HAP-1 (cell line): ENCODE data around the gene ARHGAP15.
"Not testable (repeated sequence)": the region's sequence is repeated elsewhere in the genome, so short reads cannot be mapped to it uniquely, and the experiment has no call there.

Experiments used
- DNase-seq, 2 experiments: peaks; one replicate each; pipeline ENCODE4 v3.0.0-alpha.2; 2016 to 2020; ENCODE audit warnings: low spot score in 2 of 2
- H3K27me3 ChIP-seq: fragments of 250-450 bp; sonication (Bioruptor Pico); 2 replicates; pipeline ENCODE4 v1.5.1; 2020; ENCODE audit warnings: low read depth, mild to moderate bottlenecking, moderate library complexity
- H3K36me3 ChIP-seq: fragments of 250-450 bp; sonication (Bioruptor Pico); replicated peaks from 2 replicates; pipeline ENCODE4 v1.5.1; 2020; ENCODE audit warnings: mild to moderate bottlenecking
- H3K4me1 ChIP-seq: fragments of 250-450 bp; sonication (Bioruptor Pico); 2 replicates; pipeline ENCODE4 v1.5.1; 2020; ENCODE audit warnings: mild to moderate bottlenecking
- H3K4me3 ChIP-seq: fragments of 250-450 bp; sonication (Bioruptor Pico); 2 replicates; pipeline ENCODE4 v1.5.1; 2020; ENCODE audit warnings: mild to moderate bottlenecking, moderate library complexity
- H3K9me3 ChIP-seq: fragments of 250-450 bp; sonication (Bioruptor Pico); 2 replicates; pipeline ENCODE4 v1.5.1; 2020; ENCODE audit warnings: mild to moderate bottlenecking, moderate library complexity
- in situ Hi-C: fragments of 300-500 bp; cut with MboI; formaldehyde crosslinking; loops from 3 replicates; pipeline ENCODE4 v1.14.3; 2020; ENCODE audit warnings: low sequenced_read_pairs, inconsistent platforms, mixed read lengths

ARHGAP15 gene

GRCh38 chr2:143524119-143524553 lies 394.9 kb downstream of the ARHGAP15 start:
- H3K9me3 ChIP-seq = no peaks in the 10 kb centered on the region
- no peaks in the 10 kb centered on the region for H3K36me3 ChIP-seq
- in situ Hi-C loops = no loop called here
- H3K4me3 ChIP-seq = no peak overlapping the region
- no peak for DNase-seq
- no peaks in the 10 kb centered on the region for H3K27me3 ChIP-seq
- H3K4me1 ChIP-seq = peaks cover 4% of the 10 kb centered on the region

- Histone ChIP-seq H3K9me3 (no peaks in the 10 kb centered on the region), H3K4me1 (peaks cover 9% of the 10 kb centered on the region), H3K4me3 (no peak overlapping the region), H3K36me3 (no peaks in the 10 kb centered on the region), H3K27me3 (no peaks in the 10 kb centered on the region)
- in situ Hi-C loops = no loop called here
- no peak for DNase-seq
Measured at GRCh38 chr2:143524559-143525401, 395.6 kb downstream of the ARHGAP15 start.

GRCh38 chr2:143525402-143525860 lies 396.2 kb downstream of the ARHGAP15 start:
- no peaks in the 10 kb centered on the region for H3K36me3 ChIP-seq
- in situ Hi-C loops = no loop called here
- no peak overlapping the region for H3K4me3 ChIP-seq
- H3K9me3 ChIP-seq = no peaks in the 10 kb centered on the region
- H3K4me1 ChIP-seq = peaks cover 12% of the 10 kb centered on the region
- H3K27me3 ChIP-seq = no peaks in the 10 kb centered on the region
- no peak for DNase-seq

- Histone ChIP-seq H3K36me3 (no peaks in the 10 kb centered on the region), H3K9me3 (no peaks in the 10 kb centered on the region), H3K4me1 (peaks cover 12% of the 10 kb centered on the region), H3K27me3 (no peaks in the 10 kb centered on the region), H3K4me3 (no peak overlapping the region)
- in situ Hi-C loops = no loop called here
- DNase-seq = no peak
Measured at GRCh38 chr2:143526498-143526897, 397.3 kb downstream of the ARHGAP15 start.

GRCh38 chr2:143528021-143528420 lies 398.8 kb downstream of the ARHGAP15 start:
- DNase-seq = no peak
- in situ Hi-C loops = no loop called here
- no peaks in the 10 kb centered on the region for H3K27me3 ChIP-seq
- no peaks in the 10 kb centered on the region for H3K36me3 ChIP-seq
- peaks cover 12% of the 10 kb centered on the region for H3K4me1 ChIP-seq
- no peak overlapping the region for H3K4me3 ChIP-seq
- no peaks in the 10 kb centered on the region for H3K9me3 ChIP-seq

GRCh38 chr2:143529118-143529720 lies 400.0 kb downstream of the ARHGAP15 start:
- Histone ChIP-seq H3K4me1 (peaks cover 12% of the 10 kb centered on the region), H3K9me3 (no peaks in the 10 kb centered on the region)
- DNase-seq = peak; percentile 13 to 87

GRCh38 chr2:143530758-143531157 lies 401.5 kb downstream of the ARHGAP15 start:
- no peaks in the 10 kb centered on the region for H3K27me3 ChIP-seq
- no peaks in the 10 kb centered on the region for H3K36me3 ChIP-seq
- peaks cover 12% of the 10 kb centered on the region for H3K4me1 ChIP-seq
- no peaks in the 10 kb centered on the region for H3K9me3 ChIP-seq
- no peak for DNase-seq
- in situ Hi-C loops = no loop called here
- no peak overlapping the region for H3K4me3 ChIP-seq

More at GRCh38 chr2:143529118-143529720, 400.0 kb downstream of the ARHGAP15 start:
- H3K4me3 ChIP-seq = no peak overlapping the region
- H3K36me3 ChIP-seq = no peaks in the 10 kb centered on the region
- no peaks in the 10 kb centered on the region for H3K27me3 ChIP-seq
- in situ Hi-C loops = no loop called here

GRCh38 chr2:143532061-143532460 lies 402.8 kb downstream of the ARHGAP15 start:
- in situ Hi-C loops = no loop called here
- peaks cover 12% of the 10 kb centered on the region for H3K4me1 ChIP-seq
- no peak for DNase-seq
- H3K36me3 ChIP-seq = no peaks in the 10 kb centered on the region
- H3K27me3 ChIP-seq = no peaks in the 10 kb centered on the region
- no peak overlapping the region for H3K4me3 ChIP-seq
- no peaks in the 10 kb centered on the region for H3K9me3 ChIP-seq

- in situ Hi-C loops = no loop called here
- peak in 1 of 2 experiments; percentile 12 for DNase-seq
- no peak overlapping the region for H3K4me3 ChIP-seq
- peaks cover 11% of the 10 kb centered on the region for H3K4me1 ChIP-seq
- no peaks in the 10 kb centered on the region for H3K27me3 ChIP-seq
- no peaks in the 10 kb centered on the region for H3K36me3 ChIP-seq
- H3K9me3 ChIP-seq = no peaks in the 10 kb centered on the region
Measured at GRCh38 chr2:143533846-143534245, 404.6 kb downstream of the ARHGAP15 start.

GRCh38 chr2:143535802-143536201 lies 406.6 kb downstream of the ARHGAP15 start:
- DNase-seq = no peak
- no peaks in the 10 kb centered on the region for H3K36me3 ChIP-seq
- H3K27me3 ChIP-seq = no peaks in the 10 kb centered on the region
- H3K4me1 ChIP-seq = no peaks in the 10 kb centered on the region
- no peaks in the 10 kb centered on the region for H3K9me3 ChIP-seq
- in situ Hi-C loops = no loop called here
- H3K4me3 ChIP-seq = no peak overlapping the region

GRCh38 chr2:143541899-143542298 lies 412.7 kb downstream of the ARHGAP15 start:
- in situ Hi-C loops, DNase-seq, H3K9me3 ChIP-seq: not testable (repeated sequence)

GRCh38 chr2:143545059-143545948 lies 416.1 kb downstream of the ARHGAP15 start:
- Histone ChIP-seq H3K36me3 (no peaks in the 10 kb centered on the region), H3K27me3 (no peaks in the 10 kb centered on the region), H3K4me3 (no peak overlapping the region), H3K9me3 (no peaks in the 10 kb centered on the region), H3K4me1 (no peaks in the 10 kb centered on the region; the same call in 1 of the 2 replicates)
- no peak for DNase-seq
- in situ Hi-C loops = no loop called here

More at GRCh38 chr2:143541899-143542298, 412.7 kb downstream of the ARHGAP15 start:
- not testable (repeated sequence) for H3K36me3 ChIP-seq, H3K27me3 ChIP-seq, H3K4me1 ChIP-seq, H3K4me3 ChIP-seq

- Histone ChIP-seq H3K4me1 (no peaks in the 10 kb centered on the region; the same call in 1 of the 2 replicates), H3K27me3 (no peaks in the 10 kb centered on the region), H3K36me3 (no peaks in the 10 kb centered on the region), H3K4me3 (no peak overlapping the region), H3K9me3 (no peaks in the 10 kb centered on the region)
- in situ Hi-C loops = no loop called here
- no peak for DNase-seq
Measured at GRCh38 chr2:143545949-143546255, 416.7 kb downstream of the ARHGAP15 start.
